GM12878 (cell line): ENCODE results near the gene SLC31A1. TPM values are rescaled to one million over a fixed set of nuclear protein-coding genes. Genes with fewer than 3 reads are reported as not detected.

Source experiments
- ATAC-seq: fragments of 200-7000 bp; cut with Tn5 transposase; 3 replicates; pipeline ENCODE4 v1.9.1; 2020; ENCODE audit warnings: mild to moderate bottlenecking, moderate library complexity
- BruUV-seq: library from RNA; stranded (reverse); fragments of 400-500 nt; replicated peaks from 2 replicates; lab custom pipeline; 2021; lab: Mats Ljungman, UMichigan
- CTCF ChIA-PET: fragments of 300-600 bp; sonication (Branson Sonifier 250); formaldehyde crosslinking; extraction: SDS; loops from one replicate; lab custom pipeline; 2021; ENCODE audit warnings: inconsistent platforms; lab: Yijun Ruan, JAX
- POLR2A ChIA-PET: fragments of 350-600 bp; formaldehyde crosslinking; extraction: SDS; loops from one replicate; lab custom pipeline; 2021; ENCODE audit warnings: inconsistent platforms; lab: Charles Lee
- RAD21 ChIA-PET: fragments of 300-600 bp; sonication (Branson Sonifier 250); formaldehyde crosslinking; loops from one replicate; lab custom pipeline; 2023; ENCODE audit warnings: antibody characterized with exemption; ENCODE audit not compliant: unreplicated experiment; lab: Charles Lee
- SMC1A ChIA-PET: fragments of 300-600 bp; sonication (Branson Sonifier 250); formaldehyde crosslinking; loops from one replicate; lab custom pipeline; 2023; ENCODE audit not compliant: unreplicated experiment, uncharacterized antibody; lab: Charles Lee
- DNase-seq: peaks from one replicate; pipeline ENCODE4 v3.0.0-alpha.2; 2011; ENCODE audit warnings: low read depth, low spot score
- FAIRE-seq: peaks from 3 replicates; lab custom pipeline; 2011; peaks lifted over from hg19 to GRCh38; lab: Jason Lieb, UNC
- H2AFZ ChIP-seq: 2 replicates; pipeline ENCODE4 v1.6.0; 2011; ENCODE audit warnings: low read depth, low read length, control low read depth; ENCODE audit not compliant: control insufficient read depth
- H3K27ac ChIP-seq: 2 replicates; pipeline ENCODE4 v1.5.1; 2011; ENCODE audit warnings: control low read depth; ENCODE audit not compliant: control insufficient read depth, insufficient read depth
- H3K27me3 ChIP-seq, 2 experiments: replicated peaks in 1 of 2; 2 replicates each; pipeline versions ENCODE4 v1.6.0 to v1.6.1; 2011; ENCODE audit warnings: low read length in 1 of 2; ENCODE audit not compliant: control insufficient read depth in 2 of 2, insufficient read depth in 2 of 2
- H3K36me3 ChIP-seq, 2 experiments: 2 replicates each; pipeline ENCODE4 v1.5.1; 2011; ENCODE audit warnings: low read length in 1 of 2; ENCODE audit not compliant: control insufficient read depth in 2 of 2, insufficient read depth in 2 of 2
- H3K4me1 ChIP-seq: 2 replicates; pipeline ENCODE4 v1.6.1; 2011; ENCODE audit warnings: mild to moderate bottlenecking, low read length, moderate library complexity, mixed read lengths; ENCODE audit not compliant: control insufficient read depth, insufficient read depth
- H3K4me2 ChIP-seq: 2 replicates; pipeline ENCODE4 v1.6.0; 2011; ENCODE audit warnings: control low read depth; ENCODE audit not compliant: control insufficient read depth, insufficient read depth
- H3K4me3 ChIP-seq: fragments of 200-600 bp; sonication (generic); 2 replicates; pipeline ENCODE4 v1.5.1; 2016
- H3K79me2 ChIP-seq: 2 replicates; pipeline ENCODE4 v1.6.0; 2011; ENCODE audit warnings: low read length; ENCODE audit not compliant: control insufficient read depth, insufficient read depth
- H3K9ac ChIP-seq: 2 replicates; pipeline ENCODE4 v1.8.0; 2011; ENCODE audit warnings: low read length, control low read depth, mixed read lengths; ENCODE audit not compliant: control insufficient read depth, insufficient read depth
- H3K9me3 ChIP-seq: replicated peaks from 3 replicates; pipeline ENCODE4 v1.5.1; 2011; ENCODE audit warnings: mild to moderate bottlenecking, low read length; ENCODE audit not compliant: control insufficient read depth, insufficient read depth
- H4K20me1 ChIP-seq: 2 replicates; pipeline ENCODE4 v1.6.0; 2011; ENCODE audit not compliant: control insufficient read depth, insufficient read depth
- CEBPB ChIP-seq, 2 experiments: fragments of 150-350 bp in 1 of 2; IDR thresholded peaks; 2 replicates each; pipeline ENCODE4 v1.6.1; 2012 to 2014; ENCODE audit warnings: low read depth in 2 of 2, low read length in 2 of 2, borderline replicate concordance in 1 of 2, inconsistent platforms in 1 of 2
- EED ChIP-seq: sonication (generic); IDR thresholded peaks from 2 replicates; pipeline ENCODE4 v1.6.1; 2016; ENCODE audit warnings: antibody characterized with exemption, low read depth
- HDGF ChIP-seq: fragments of 450-650 bp; IDR thresholded peaks from 2 replicates; pipeline ENCODE4 v1.6.1; 2016; ENCODE audit warnings: antibody characterized with exemption
- PRDM15 ChIP-seq: fragments of 450-650 bp; formaldehyde crosslinking; IDR thresholded peaks from 2 replicates; pipeline ENCODE4 v1.4.0; 2020; ENCODE audit warnings: mild to moderate bottlenecking, moderate library complexity
- WGBS: methylation state at CpG from one replicate; pipeline ENCODE4 v1.1.6; 2016; ENCODE audit warnings: low lambda C conversion rate; ENCODE audit not compliant: insufficient replicate concordance, insufficient coverage; ENCODE audit errors: missing lambda C conversion rate; 5-methylcytosine and 5-hydroxymethylcytosine counted together
- in situ Hi-C: fragments of 300-500 bp; cut with MboI; formaldehyde crosslinking; loops from 9 replicates; pipeline ENCODE4 v1.14.3; 2018; ENCODE audit warnings: mixed read lengths
- intact Hi-C: fragments of 100-400 bp; cut with micrococcal nuclease; formaldehyde crosslinking; loops from one replicate; pipeline ENCODE4 v1.14.2; 2022; ENCODE audit not compliant: unreplicated experiment
- polyA plus RNA-seq, 11 experiments: library from polyadenylated mRNA; depleted of rRNA in 4 of 11; unstranded in 6 of 11; stranded (reverse) in 5 of 11; fragments of >200 nt; fragmentation: Nextera tagmentation in 4 of 11; fragmentation: Illumina TruSeq in 1 of 11; extraction: Ambion mirVana in 4 of 11; extraction: Trizol in 1 of 11; gene quantifications; 1 replicate in 1 of 11; 2 replicates in 10 of 11; pipeline versions ENCODE4 v1.2.1 to v1.2.3, GENCODE V29; 2011 to 2016; ENCODE audit warnings: inconsistent platforms in 2 of 11, missing spikeins in 2 of 11, low read depth in 1 of 11
- total RNA-seq, 4 experiments: library from RNA; depleted of rRNA in 3 of 4; stranded (reverse); fragments of >200 nt in 3 of 4; fragmentation: Illumina TruSeq in 1 of 4; extraction: Trizol in 1 of 4; gene quantifications; 2 replicates each; pipeline versions ENCODE4 v1.2.1 to v1.2.3, GENCODE V29; 2013 to 2021
- TF ChIP-seq, protein P1 (sequence below): fragments of 450-650 bp; IDR thresholded peaks from 2 replicates; pipeline ENCODE4 v1.6.1; 2017; ENCODE audit warnings: low read depth, mild to moderate bottlenecking, moderate library complexity

Gene SLC31A1
- total and polyA plus RNA-seq, 10 of the 15 experiments (the other 5 are each of a cell fraction or from before 2014, with no cell fraction given) = 7.3 to 16.2 (median 10.5) TPM

GRCh38 chr9:113176803-113177202, 44.5 kb upstream of the SLC31A1 start (continued):
- TF ChIP-seq, protein P1, sequence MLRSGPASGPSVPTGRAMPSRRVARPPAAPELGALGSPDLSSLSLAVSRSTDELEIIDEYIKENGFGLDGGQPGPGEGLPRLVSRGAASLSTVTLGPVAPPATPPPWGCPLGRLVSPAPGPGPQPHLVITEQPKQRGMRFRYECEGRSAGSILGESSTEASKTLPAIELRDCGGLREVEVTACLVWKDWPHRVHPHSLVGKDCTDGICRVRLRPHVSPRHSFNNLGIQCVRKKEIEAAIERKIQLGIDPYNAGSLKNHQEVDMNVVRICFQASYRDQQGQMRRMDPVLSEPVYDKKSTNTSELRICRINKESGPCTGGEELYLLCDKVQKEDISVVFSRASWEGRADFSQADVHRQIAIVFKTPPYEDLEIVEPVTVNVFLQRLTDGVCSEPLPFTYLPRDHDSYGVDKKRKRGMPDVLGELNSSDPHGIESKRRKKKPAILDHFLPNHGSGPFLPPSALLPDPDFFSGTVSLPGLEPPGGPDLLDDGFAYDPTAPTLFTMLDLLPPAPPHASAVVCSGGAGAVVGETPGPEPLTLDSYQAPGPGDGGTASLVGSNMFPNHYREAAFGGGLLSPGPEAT = no peak
- TF ChIP-seq HDGF = no peak

DNA sequence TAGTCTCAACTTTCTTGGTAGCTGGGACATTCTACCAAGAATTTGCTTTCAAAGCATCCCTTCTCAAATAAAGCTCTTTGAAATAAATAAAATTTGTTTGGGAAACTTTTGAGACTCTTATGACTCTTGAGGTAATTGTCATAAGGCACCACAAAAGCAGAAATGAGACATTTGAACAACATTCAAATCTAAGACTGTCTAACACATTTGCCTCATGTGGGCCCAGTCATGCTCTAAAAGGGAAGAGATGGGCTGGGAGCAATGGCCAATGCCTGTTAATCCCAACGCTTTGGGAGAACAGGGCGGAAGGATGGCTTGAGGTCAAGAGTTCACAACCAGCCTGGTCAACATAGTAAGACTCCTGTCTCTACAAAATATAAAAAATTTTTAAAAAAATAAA, 44.1 kb upstream of the SLC31A1 start:
- no peaks in the 10 kb centered on the region for H3K79me2 ChIP-seq
- H3K9me3 ChIP-seq = no peaks in the 10 kb centered on the region
- H3K27ac ChIP-seq = no peak overlapping the region
- ChIA-PET SMC1A (interaction anchor here (2.0 kb wide), 1 partner anchor 42 kb away, joined by 6 read pairs; no protein-coding TSS in a partner anchor), RAD21 (no interaction called here), POLR2A (no interaction called here), CTCF (interaction anchor here (0.6 kb wide), 1 partner anchor 251 kb away, joined by 3 read pairs; no protein-coding TSS in a partner anchor)
- H3K27me3 ChIP-seq = no peaks in the 10 kb centered on the region
- TF ChIP-seq EED (no peak), PRDM15 (no peak), CEBPB (IDR thresholded peaks at IDR 0.05; ENCODE audit: borderline replicate concordance in 1 of 2, low read depth in 2 of 2, low read length in 2 of 2) (no peak)
- H3K4me3 ChIP-seq = no peak overlapping the region
- BruUV-seq = no TSS peak
- DNase-seq (no peak), ATAC-seq (no peak), FAIRE-seq (no peak)
- WGBS = 95% methylated on average over 2 of the region's 2 CpGs
- peaks cover 14 to 64% of the 10 kb centered on the region in 2 experiments for H3K36me3 ChIP-seq
- H3K9ac ChIP-seq = no peak overlapping the region
- H2AFZ ChIP-seq = no peak overlapping the region
- in situ Hi-C loops = no loop called here
- no peaks in the 10 kb centered on the region for H3K4me1 ChIP-seq
- intact Hi-C loops = no loop called here
- no peaks in the 10 kb centered on the region for H4K20me1 ChIP-seq
- no peak overlapping the region for H3K4me2 ChIP-seq
